ENCODE measurements around the gene PDE6A.

- TF ChIP-seq EZH2 (IDR thresholded peaks at IDR 0.05; ENCODE audit: insufficient read depth, poor library complexity, severe bottlenecking) (no peak), EZH2phosphoT487 (IDR thresholded peaks at IDR 0.05; ENCODE audit: insufficient read depth, low read depth) (no peak)
These were observed 52.0 kb downstream of the PDE6A start for GRCh38 chr5:149892594-149892993.
